Measurements from ENCODE around the gene G6PC2. TPM values are rescaled to one million over a fixed set of nuclear protein-coding genes. Genes with fewer than 3 reads are reported as not detected.

Gene G6PC2
- total RNA-seq, 4 donors from 2014 or later: not detected

DNA sequence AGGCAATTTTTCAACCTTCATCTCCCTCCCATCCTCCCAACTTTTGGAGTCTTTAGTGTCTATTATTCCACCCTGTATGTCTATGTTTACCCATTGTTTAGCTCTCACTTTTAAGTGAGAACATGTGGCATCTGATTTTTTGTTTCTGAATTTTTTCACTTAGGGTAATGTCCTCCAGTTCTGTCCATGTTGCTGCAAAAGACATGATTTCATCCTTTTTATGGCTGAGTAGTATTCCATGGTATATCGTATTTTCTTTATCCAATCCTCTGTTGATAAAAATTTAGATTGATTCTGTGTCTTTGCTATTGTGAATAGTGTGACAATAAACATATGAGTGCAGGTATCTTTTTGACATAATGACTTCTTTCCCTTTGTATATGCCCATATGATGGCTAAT is 48.2 kb downstream of the G6PC2 start:
- intact Hi-C loops (cut with DNase I): no loop called here
- Histone ChIP-seq H3K9me3 (peaks cover 0 to 8% (median 2%) of the 10 kb centered on the region in 4 donors), H3K4me3 (no peak overlapping the region), H3K27ac (replicated peaks in 1 of 4) (no peak overlapping the region), H3K4me1 (no peaks in the 10 kb centered on the region), H3K27me3 (no peaks in the 10 kb centered on the region), H3K36me3 (no peaks in the 10 kb centered on the region)
- no peak for DNase-seq (ENCODE audit: extremely low spot score)
- TF ChIP-seq, protein P1, sequence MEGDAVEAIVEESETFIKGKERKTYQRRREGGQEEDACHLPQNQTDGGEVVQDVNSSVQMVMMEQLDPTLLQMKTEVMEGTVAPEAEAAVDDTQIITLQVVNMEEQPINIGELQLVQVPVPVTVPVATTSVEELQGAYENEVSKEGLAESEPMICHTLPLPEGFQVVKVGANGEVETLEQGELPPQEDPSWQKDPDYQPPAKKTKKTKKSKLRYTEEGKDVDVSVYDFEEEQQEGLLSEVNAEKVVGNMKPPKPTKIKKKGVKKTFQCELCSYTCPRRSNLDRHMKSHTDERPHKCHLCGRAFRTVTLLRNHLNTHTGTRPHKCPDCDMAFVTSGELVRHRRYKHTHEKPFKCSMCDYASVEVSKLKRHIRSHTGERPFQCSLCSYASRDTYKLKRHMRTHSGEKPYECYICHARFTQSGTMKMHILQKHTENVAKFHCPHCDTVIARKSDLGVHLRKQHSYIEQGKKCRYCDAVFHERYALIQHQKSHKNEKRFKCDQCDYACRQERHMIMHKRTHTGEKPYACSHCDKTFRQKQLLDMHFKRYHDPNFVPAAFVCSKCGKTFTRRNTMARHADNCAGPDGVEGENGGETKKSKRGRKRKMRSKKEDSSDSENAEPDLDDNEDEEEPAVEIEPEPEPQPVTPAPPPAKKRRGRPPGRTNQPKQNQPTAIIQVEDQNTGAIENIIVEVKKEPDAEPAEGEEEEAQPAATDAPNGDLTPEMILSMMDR (IDR thresholded peaks at IDR 0.05): no peak
- TF ChIP-seq EP300 (IDR thresholded peaks at IDR 0.05) (no peak), POLR2A (IDR thresholded peaks at IDR 0.05; ENCODE audit: low read depth) (no peak), POLR2AphosphoS5 (IDR thresholded peaks at IDR 0.05) (no peak)
- 98% methylated on average over 1 of the region's 1 CpG for WGBS

DNA sequence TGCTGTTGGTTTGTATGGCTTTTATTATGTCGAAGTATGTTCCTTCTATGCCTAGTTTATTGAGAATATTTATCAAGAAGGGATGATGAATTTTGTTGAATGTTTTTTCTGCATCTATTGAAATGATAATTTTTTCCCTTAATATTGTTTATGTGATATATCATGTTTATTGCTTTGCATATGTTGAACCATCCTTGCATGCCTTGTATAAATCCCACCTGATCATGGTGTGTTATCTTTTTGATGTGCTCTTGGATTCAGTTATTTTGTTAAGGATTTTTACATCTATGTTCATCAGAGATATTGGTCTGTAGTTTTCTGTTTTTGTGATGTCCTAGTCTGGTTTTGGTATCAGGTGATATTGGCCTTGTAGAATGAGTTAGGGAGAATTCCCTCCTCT is 50.8 kb downstream of the G6PC2 start:
- Histone ChIP-seq H3K9me3 (peaks cover 0 to 8% (median 2%) of the 10 kb centered on the region in 4 donors), H3K4me3 (no peak overlapping the region), H3K27ac (replicated peaks in 1 of 4) (no peak overlapping the region), H3K36me3 (no peaks in the 10 kb centered on the region), H3K4me1 (no peaks in the 10 kb centered on the region), H3K27me3 (no peaks in the 10 kb centered on the region)
- intact Hi-C loops (cut with DNase I): no loop called here
- TF ChIP-seq POLR2A (IDR thresholded peaks at IDR 0.05; ENCODE audit: low read depth): no peak
- TF ChIP-seq EP300 (IDR thresholded peaks at IDR 0.05): no peak
- TF ChIP-seq POLR2AphosphoS5 (IDR thresholded peaks at IDR 0.05): no peak
- TF ChIP-seq, protein P1 (IDR thresholded peaks at IDR 0.05): no peak
- no peak for DNase-seq (ENCODE audit: extremely low spot score)
- 83% methylated on average over 1 of the region's 1 CpG for WGBS

DNA sequence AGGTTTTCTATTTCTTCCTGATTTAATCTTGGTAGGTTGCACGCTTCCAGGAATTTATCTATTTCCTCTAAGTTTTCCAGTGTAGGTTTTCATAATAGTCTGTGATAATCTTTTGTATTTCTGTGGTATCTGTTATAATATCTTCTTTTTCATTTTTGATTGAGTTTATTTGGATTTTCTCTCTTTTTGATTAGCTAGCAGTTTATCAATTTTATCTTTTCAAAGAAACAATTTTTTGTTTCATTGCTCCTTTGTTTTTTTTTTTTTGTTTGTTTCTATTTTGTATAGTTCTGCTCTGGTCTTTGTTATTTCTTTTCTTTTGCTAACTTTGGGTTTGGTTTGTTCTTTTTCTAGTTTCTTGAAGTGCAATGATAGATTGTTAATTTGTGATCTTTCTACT is 51.3 kb downstream of the G6PC2 start:
- H3K9me3 ChIP-seq: peaks cover 0 to 8% (median 2%) of the 10 kb centered on the region in 4 donors
- no peaks in the 10 kb centered on the region for H3K27me3 ChIP-seq
- TF ChIP-seq EP300 (IDR thresholded peaks at IDR 0.05) (no peak), POLR2A (IDR thresholded peaks at IDR 0.05; ENCODE audit: low read depth) (no peak), POLR2AphosphoS5 (IDR thresholded peaks at IDR 0.05) (no peak)
- TF ChIP-seq, protein P1 (IDR thresholded peaks at IDR 0.05): no peak
- intact Hi-C loops (cut with DNase I): no loop called here
- H3K36me3 ChIP-seq: no peaks in the 10 kb centered on the region
- no peaks in the 10 kb centered on the region for H3K4me1 ChIP-seq
- 78% methylated on average over 1 of the region's 1 CpG for WGBS
- no peak for DNase-seq (ENCODE audit: extremely low spot score)
- no peak overlapping the region for H3K27ac ChIP-seq (replicated peaks in 1 of 4)
- no peak overlapping the region for H3K4me3 ChIP-seq

DNA sequence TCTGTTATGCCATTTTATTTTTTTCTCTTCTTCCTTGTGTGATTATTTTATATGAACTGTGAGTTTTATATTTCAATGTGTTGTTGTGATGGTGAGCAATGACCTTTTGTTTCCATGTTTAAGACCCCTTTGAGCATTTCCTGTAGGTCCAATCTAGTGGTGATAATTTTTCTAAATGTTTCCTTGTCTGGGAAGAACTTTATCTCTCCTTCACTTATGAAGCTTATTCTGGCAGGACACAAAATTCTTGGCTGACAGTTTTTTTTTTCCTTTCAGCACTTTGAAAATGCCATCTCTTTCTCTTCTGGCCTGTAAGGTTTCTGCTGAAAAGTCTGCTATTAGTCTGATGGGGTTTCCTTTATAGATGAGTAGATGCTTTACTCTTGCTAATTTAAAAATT is 53.2 kb downstream of the G6PC2 start:
- peaks cover 0 to 8% (median 2%) of the 10 kb centered on the region in 4 donors for H3K9me3 ChIP-seq
- H3K36me3 ChIP-seq: no peaks in the 10 kb centered on the region
- no peaks in the 10 kb centered on the region for H3K27me3 ChIP-seq
- H3K4me1 ChIP-seq: no peaks in the 10 kb centered on the region
- DNase-seq (ENCODE audit: extremely low spot score): no peak
- no peak for TF ChIP-seq POLR2AphosphoS5 (IDR thresholded peaks at IDR 0.05)
- TF ChIP-seq, protein P1 (IDR thresholded peaks at IDR 0.05): no peak
- no peak for TF ChIP-seq POLR2A (IDR thresholded peaks at IDR 0.05; ENCODE audit: low read depth)
- no peak for TF ChIP-seq EP300 (IDR thresholded peaks at IDR 0.05)
- no peak overlapping the region for H3K27ac ChIP-seq (replicated peaks in 1 of 4)
- no peak overlapping the region for H3K4me3 ChIP-seq
- intact Hi-C loops (cut with DNase I): no loop called here

DNA sequence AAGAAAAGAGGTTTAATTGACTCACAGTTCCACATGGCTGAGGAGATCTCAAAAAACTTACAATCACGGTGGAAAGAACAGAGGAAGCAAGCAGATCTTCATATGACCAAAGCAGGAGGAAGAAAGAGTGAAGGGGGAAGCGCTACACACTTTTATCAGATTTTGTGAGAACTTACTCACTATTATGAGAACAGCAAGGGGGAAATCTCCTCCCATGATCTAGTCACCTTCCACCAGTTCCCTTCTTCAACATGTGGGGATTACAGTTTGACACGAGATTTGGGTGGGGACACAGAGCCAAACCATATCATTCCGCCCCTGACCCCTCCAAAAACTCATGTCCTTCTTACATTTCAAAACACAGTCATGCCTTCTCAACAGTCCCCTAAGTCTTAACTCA is 54.2 kb downstream of the G6PC2 start:
- WGBS: 87% methylated on average over 4 of the region's 4 CpGs
- H3K36me3 ChIP-seq: no peaks in the 10 kb centered on the region

More for the DNA sequence above, 54.2 kb downstream of the G6PC2 start:
- no peak overlapping the region for H3K27ac ChIP-seq (replicated peaks in 1 of 4)
- intact Hi-C loops (cut with DNase I): no loop called here
- no peak for DNase-seq (ENCODE audit: extremely low spot score)
- no peaks in the 10 kb centered on the region for H3K27me3 ChIP-seq
- TF ChIP-seq POLR2A (IDR thresholded peaks at IDR 0.05; ENCODE audit: low read depth): no peak
- TF ChIP-seq EP300 (IDR thresholded peaks at IDR 0.05): no peak
- TF ChIP-seq POLR2AphosphoS5 (IDR thresholded peaks at IDR 0.05): no peak
- TF ChIP-seq, protein P1 (IDR thresholded peaks at IDR 0.05): no peak
- H3K4me1 ChIP-seq: no peaks in the 10 kb centered on the region
- H3K9me3 ChIP-seq: peaks cover 0 to 8% (median 2%) of the 10 kb centered on the region in 4 donors
- H3K4me3 ChIP-seq: no peak overlapping the region

All from esophagus muscularis mucosa (tissue), 4 donors.